Jurkat, Clone E6-1 (cell line): ENCODE data around the gene ARHGAP24.
"Not testable (repeated sequence)": the region's sequence is repeated elsewhere in the genome, so short reads cannot be mapped to it uniquely, and the experiment has no call there.

Source experiments
- DNase-seq: peaks from one replicate; pipeline ENCODE4 v3.0.0-alpha.2; 2011; ENCODE audit warnings: low read depth, low spot score
- H3K4me3 ChIP-seq: 2 replicates; pipeline ENCODE4 v1.5.1; 2011; ENCODE audit warnings: mild to moderate bottlenecking, low read length, control low read depth, moderate library complexity

ARHGAP24 gene

DNA sequence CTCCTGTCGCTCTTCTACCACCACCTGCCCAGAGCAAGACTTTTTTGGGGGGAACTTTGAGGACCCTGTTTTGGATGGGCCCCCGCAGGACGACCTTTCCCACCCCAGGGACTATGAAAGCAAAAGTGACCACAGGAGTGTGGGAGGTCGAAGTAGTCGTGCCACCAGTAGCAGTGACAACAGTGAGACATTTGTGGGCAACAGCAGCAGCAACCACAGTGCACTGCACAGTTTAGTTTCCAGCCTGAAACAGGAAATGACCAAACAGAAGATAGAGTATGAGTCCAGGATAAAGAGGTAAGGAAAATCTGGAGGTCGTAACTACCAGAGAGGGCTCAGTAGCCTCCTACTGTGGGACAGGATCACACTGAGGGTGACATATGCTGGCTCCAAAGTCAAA, 520.4 kb downstream of the ARHGAP24 start:
- H3K4me3 ChIP-seq: no peak overlapping the region
- no peak for DNase-seq

DNA sequence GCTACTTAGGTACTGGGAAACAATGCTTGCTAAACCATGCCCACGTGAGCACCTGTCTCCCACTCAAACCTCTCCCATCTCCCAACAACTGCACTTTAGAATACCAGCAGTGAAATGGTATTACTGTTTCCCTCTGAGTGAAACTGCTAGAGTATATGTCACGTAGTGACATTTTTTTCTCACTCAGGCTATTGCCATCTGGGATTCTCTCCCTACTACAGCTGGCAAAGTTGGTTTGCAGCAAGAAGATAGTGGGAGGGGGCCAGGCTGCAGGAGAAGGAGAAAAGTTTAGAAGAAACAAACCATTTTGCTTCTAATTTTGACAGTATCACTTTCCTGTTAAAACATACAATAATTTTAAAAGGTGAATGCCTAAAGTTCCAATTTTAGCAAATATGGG, 526.6 kb downstream of the ARHGAP24 start:
- H3K4me3 ChIP-seq: no peak overlapping the region
- DNase-seq: no peak

- DNase-seq: no peak
- no peak overlapping the region for H3K4me3 ChIP-seq
Measured at GRCh38 chr4:86004030-86004429, 529.1 kb downstream of the ARHGAP24 start.

- DNase-seq: no peak
Measured at GRCh38 chr4:86006057-86006456, 531.1 kb downstream of the ARHGAP24 start.

DNA sequence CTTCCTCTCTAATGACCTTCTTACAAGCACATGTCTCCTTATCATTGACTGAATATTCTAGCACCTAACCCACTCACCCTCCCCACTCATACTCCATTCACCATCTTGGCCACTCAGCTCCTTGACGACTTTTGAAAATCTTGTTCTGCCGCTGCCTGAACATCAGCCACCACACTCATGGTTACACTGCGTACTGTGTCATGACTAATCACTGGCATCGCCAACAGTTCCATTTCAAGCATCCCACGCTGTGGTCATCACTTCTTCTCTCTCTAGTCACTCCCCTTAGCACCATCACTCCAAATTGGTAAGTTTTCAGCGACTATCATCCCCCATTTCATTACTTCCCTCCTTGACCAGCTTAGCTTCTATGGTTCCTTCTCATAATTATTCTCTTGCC, 532.1 kb downstream of the ARHGAP24 start:
- DNase-seq: no peak
- no peak overlapping the region for H3K4me3 ChIP-seq

More at GRCh38 chr4:86006057-86006456, 531.1 kb downstream of the ARHGAP24 start:
- H3K4me3 ChIP-seq: no peak overlapping the region

DNA sequence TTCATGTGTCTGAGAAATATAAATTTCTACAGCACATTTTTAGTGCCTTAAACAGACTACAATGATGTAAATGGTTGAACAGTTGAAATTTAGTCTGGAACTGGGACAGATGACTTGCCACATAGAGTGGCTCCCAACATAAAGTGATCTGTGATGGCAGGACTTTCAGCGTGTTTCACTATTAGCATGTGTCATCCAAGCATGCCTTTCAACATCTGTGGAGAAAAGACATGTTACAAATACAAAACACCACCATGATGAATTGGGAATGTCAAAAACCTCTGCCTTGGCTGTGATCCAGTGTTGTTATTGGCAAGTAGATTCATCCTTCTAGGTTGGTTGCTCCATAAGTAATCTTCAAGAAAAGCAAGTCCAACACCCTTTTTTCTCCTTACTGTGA, 536.2 kb downstream of the ARHGAP24 start:
- DNase-seq: no peak
- no peak overlapping the region for H3K4me3 ChIP-seq

- no peak for DNase-seq
- no peak overlapping the region for H3K4me3 ChIP-seq
Measured at GRCh38 chr4:86013621-86014020, 538.7 kb downstream of the ARHGAP24 start.

DNA sequence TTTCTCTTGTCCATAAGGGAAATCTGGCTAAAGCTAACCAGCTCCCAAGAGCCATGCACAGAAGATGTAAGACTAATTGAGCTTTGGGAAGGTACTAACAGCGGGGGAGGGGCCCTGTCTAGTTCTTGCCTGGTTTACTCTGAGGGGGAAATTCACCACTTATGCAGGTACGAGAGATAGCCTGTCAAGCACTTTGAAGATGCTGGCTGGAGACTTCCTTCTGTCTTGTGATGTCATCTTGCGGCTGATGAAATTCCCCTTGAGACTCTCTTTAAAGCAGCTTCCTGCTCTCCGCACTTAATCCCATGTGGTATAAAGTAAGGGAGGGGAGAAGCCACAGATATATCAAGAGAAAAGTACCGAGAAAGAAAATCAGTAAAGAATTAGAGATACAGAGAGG, 539.6 kb downstream of the ARHGAP24 start:
- H3K4me3 ChIP-seq: no peak overlapping the region
- no peak for DNase-seq

- no peak overlapping the region for H3K4me3 ChIP-seq
- DNase-seq: no peak
Measured at GRCh38 chr4:86015412-86016350, 540.7 kb downstream of the ARHGAP24 start.

- no peak for DNase-seq
Measured at GRCh38 chr4:86019362-86019761, 544.4 kb downstream of the ARHGAP24 start.

DNA sequence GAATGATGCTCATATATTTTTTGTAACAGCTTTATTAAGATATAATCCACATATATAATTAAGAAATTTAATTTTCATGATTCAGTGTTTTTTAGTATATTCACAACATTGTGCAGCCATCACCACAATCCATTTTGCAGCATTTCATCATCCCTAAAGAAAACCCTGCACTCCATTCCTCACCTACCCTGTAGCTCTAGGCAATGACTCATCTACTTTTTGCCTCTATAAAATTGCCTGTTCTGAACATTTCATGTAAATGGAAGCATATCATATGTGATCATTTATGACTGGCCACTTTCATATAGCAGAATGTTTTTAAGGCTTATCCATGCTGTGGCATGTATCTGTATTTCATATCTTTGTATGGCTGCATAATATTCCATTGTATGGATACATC, 545.0 kb downstream of the ARHGAP24 start:
- no peak for DNase-seq
- H3K4me3 ChIP-seq: no peak overlapping the region

More at GRCh38 chr4:86019362-86019761, 544.4 kb downstream of the ARHGAP24 start:
- no peak overlapping the region for H3K4me3 ChIP-seq

DNA sequence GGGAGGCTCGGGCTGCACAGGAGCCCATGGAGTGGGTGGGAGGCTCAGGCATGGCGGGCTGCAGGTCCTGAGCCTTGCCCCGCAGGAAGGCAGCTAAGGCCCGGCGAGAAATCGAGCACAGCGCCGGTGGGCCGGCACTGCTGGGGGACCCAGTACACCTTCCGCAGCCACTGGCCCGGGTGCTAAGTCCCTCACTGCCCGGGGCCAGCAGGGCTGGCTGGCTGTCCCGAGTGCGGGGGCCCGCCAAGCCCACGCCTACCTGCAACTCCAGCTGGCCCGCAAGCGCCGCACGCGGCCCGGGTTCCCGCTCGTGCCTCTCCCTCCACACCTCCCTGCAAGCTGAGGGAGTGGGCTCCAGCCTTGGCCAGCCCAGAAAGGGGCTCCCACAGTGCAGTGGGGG, 546.7 kb downstream of the ARHGAP24 start:
- H3K4me3 ChIP-seq, DNase-seq: not testable (repeated sequence)

GRCh38 chr4:86026720-86027119, 551.8 kb downstream of the ARHGAP24 start:
- no peak for DNase-seq
- no peak overlapping the region for H3K4me3 ChIP-seq

- H3K4me3 ChIP-seq: no peak overlapping the region
- DNase-seq: no peak
Measured at GRCh38 chr4:86031927-86032326, 557.0 kb downstream of the ARHGAP24 start.

GRCh38 chr4:86032476-86033022, 557.6 kb downstream of the ARHGAP24 start:
- DNase-seq: no peak

GRCh38 chr4:86033171-86033570, 558.2 kb downstream of the ARHGAP24 start:
- DNase-seq: no peak
- H3K4me3 ChIP-seq: no peak overlapping the region

More at GRCh38 chr4:86032476-86033022, 557.6 kb downstream of the ARHGAP24 start:
- no peak overlapping the region for H3K4me3 ChIP-seq

DNA sequence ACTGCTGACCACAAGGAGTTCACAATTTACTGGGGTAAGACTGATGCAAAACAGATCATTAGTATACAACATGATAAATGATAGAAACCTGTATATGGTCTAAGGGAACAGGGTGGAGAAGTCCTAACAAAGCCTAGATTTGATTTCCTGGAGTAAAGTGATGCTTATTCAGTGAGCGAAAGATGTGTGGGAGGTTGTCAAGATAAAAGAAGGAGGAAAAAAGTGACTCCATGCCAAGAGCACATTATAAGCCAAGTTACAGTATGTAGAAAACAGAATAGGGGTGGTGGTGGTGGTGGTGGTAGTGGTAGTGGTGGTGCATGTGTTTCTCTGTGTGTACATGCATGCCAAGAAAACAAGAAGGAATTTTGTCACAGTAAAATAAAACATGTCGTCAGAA, 559.7 kb downstream of the ARHGAP24 start:
- DNase-seq: no peak
- no peak overlapping the region for H3K4me3 ChIP-seq

- no peak for DNase-seq
Measured at GRCh38 chr4:86035688-86036087, 560.7 kb downstream of the ARHGAP24 start.

GRCh38 chr4:86036736-86037135, 561.8 kb downstream of the ARHGAP24 start:
- H3K4me3 ChIP-seq: no peak overlapping the region
- no peak for DNase-seq

More at GRCh38 chr4:86035688-86036087, 560.7 kb downstream of the ARHGAP24 start:
- H3K4me3 ChIP-seq: no peak overlapping the region

DNA sequence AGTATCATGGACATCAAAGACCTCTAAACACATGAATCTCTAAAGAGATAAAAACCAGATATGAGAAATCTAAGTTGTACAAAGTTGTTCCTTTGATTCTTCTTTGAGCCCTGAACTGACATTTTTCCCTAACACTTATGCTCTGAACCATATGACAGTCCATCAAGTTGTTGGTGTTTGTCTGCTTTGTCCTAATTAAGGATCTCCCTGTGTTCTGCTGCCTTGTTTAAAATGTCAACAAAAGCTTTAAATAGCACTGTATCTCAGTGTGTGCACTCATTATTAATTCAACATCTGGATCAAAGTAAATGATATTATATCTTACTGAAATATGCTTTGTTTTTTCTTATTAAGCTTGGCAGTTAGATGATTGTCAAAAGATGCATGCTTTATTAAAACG, 563.1 kb downstream of the ARHGAP24 start:
- no peak for DNase-seq
- H3K4me3 ChIP-seq: no peak overlapping the region
